Measurements from ENCODE around the gene FBLN2. TPM values are rescaled to one million over a fixed set of nuclear protein-coding genes. Genes with fewer than 3 reads are reported as not detected.

FBLN2 gene
- total RNA-seq, 1 experiment from 2014 or later = 0.39 TPM

- no peaks in the 10 kb centered on the region for H3K27me3 ChIP-seq (ENCODE audit: insufficient read depth, low read length)
Measured at GRCh38 chr3:13546667-13547171, 2.2 kb upstream of the FBLN2 start.

More at GRCh38 chr3:13546667-13547171, 2.2 kb upstream of the FBLN2 start:
- no peaks in the 10 kb centered on the region for H4K20me1 ChIP-seq (ENCODE audit: insufficient read depth)
- ATAC-seq = peak; percentile 18; the same call in 1 of the 2 replicates
- ChIA-PET POLR2A (no interaction called here), RAD21 (ENCODE audit: low non-redundant PET in 1 of 2, low total read pairs in 2 of 2, uncharacterized antibody in 2 of 2, unreplicated experiment in 2 of 2) (no interaction called here), CTCF (no interaction called here)
- no peaks in the 10 kb centered on the region for H3K9me2 ChIP-seq (ENCODE audit: insufficient read depth)
- H3K9ac ChIP-seq (ENCODE audit: low read length) = no peak overlapping the region
- H3K27ac ChIP-seq (ENCODE audit: low read depth, low read length) = no peak overlapping the region
- peaks cover 0 to under 1% of the 10 kb centered on the region in 2 experiments; a peak in 1 of 4 replicates for H3K9me3 ChIP-seq (ENCODE audit: control insufficient read depth in 1 of 2, insufficient read depth in 1 of 2, low read depth in 1 of 2, low read length in 2 of 2)
- no peak overlapping the region for H3K4me3 ChIP-seq (replicated peaks in 1 of 2; ENCODE audit: low read depth in 1 of 2, low read length in 2 of 2)
- intact Hi-C loops (cut with micrococcal nuclease) = no loop called here
- no peak for DNase-seq (ENCODE audit: low read depth, low spot score)
- 0 out of 2 replicates have a peak overlapping the region, but pooled peaks have one; percentile 2 for H3K4me2 ChIP-seq (ENCODE audit: low read length)
- H2AFZ ChIP-seq (ENCODE audit: low read depth, low read length, poor library complexity, severe bottlenecking) = no peak overlapping the region
- no peaks in the 10 kb centered on the region for H3K36me3 ChIP-seq (ENCODE audit: control insufficient read depth in 1 of 2, insufficient read depth in 2 of 2, low read length in 2 of 2)
- no peaks in the 10 kb centered on the region for H3K79me2 ChIP-seq (ENCODE audit: insufficient read depth, low read length)
- no peak for TF ChIP-seq ZNF274 (IDR thresholded peaks at IDR 0.05; ENCODE audit: low read depth, low read length)
- no peak for TF ChIP-seq ZFX (IDR thresholded peaks at IDR 0.05)
- TF ChIP-seq, protein P1, sequence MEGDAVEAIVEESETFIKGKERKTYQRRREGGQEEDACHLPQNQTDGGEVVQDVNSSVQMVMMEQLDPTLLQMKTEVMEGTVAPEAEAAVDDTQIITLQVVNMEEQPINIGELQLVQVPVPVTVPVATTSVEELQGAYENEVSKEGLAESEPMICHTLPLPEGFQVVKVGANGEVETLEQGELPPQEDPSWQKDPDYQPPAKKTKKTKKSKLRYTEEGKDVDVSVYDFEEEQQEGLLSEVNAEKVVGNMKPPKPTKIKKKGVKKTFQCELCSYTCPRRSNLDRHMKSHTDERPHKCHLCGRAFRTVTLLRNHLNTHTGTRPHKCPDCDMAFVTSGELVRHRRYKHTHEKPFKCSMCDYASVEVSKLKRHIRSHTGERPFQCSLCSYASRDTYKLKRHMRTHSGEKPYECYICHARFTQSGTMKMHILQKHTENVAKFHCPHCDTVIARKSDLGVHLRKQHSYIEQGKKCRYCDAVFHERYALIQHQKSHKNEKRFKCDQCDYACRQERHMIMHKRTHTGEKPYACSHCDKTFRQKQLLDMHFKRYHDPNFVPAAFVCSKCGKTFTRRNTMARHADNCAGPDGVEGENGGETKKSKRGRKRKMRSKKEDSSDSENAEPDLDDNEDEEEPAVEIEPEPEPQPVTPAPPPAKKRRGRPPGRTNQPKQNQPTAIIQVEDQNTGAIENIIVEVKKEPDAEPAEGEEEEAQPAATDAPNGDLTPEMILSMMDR (IDR thresholded peaks at IDR 0.05 in 2 of 3, conservative IDR thresholded peaks at IDR 0.05 in 1 of 3; ENCODE audit: borderline replicate concordance in 1 of 3, insufficient read depth in 1 of 3, low read depth in 2 of 3, low read length in 2 of 3) = no peak
- no peak for TF ChIP-seq SP1 (IDR thresholded peaks at IDR 0.05; ENCODE audit: low read depth)
- no peak for TF ChIP-seq CEBPB (IDR thresholded peaks at IDR 0.05; ENCODE audit: low read depth)
- no peak for TF ChIP-seq SIN3A (IDR thresholded peaks at IDR 0.05; ENCODE audit: low read depth)
- TF ChIP-seq POLR2A (IDR thresholded peaks at IDR 0.05; ENCODE audit: borderline replicate concordance, extremely low read depth, insufficient read depth, insufficient read length) = no peak
- TF ChIP-seq EGR1 (IDR thresholded peaks at IDR 0.05; ENCODE audit: low read depth) = no peak
- no peak for TF ChIP-seq ZBTB33 (IDR thresholded peaks at IDR 0.05; ENCODE audit: extremely low read depth, insufficient replicate concordance, low read length)
- no peak for TF ChIP-seq ELF1 (IDR thresholded peaks at IDR 0.05; ENCODE audit: borderline replicate concordance, low read depth)
- no peak for TF ChIP-seq YY1 (IDR thresholded peaks at IDR 0.05; ENCODE audit: extremely low read depth, insufficient replicate concordance, low read depth, low read length)
- no peak for TF ChIP-seq ATF3 (IDR thresholded peaks at IDR 0.05)
- TF ChIP-seq, protein P2, sequence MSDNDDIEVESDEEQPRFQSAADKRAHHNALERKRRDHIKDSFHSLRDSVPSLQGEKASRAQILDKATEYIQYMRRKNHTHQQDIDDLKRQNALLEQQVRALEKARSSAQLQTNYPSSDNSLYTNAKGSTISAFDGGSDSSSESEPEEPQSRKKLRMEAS (IDR thresholded peaks at IDR 0.05) = no peak
- TF ChIP-seq SRF (IDR thresholded peaks at IDR 0.05; ENCODE audit: low read depth) = no peak
- no peak for TF ChIP-seq FOSL1 (IDR thresholded peaks at IDR 0.05; ENCODE audit: low read depth)
- TF ChIP-seq, protein P3, sequence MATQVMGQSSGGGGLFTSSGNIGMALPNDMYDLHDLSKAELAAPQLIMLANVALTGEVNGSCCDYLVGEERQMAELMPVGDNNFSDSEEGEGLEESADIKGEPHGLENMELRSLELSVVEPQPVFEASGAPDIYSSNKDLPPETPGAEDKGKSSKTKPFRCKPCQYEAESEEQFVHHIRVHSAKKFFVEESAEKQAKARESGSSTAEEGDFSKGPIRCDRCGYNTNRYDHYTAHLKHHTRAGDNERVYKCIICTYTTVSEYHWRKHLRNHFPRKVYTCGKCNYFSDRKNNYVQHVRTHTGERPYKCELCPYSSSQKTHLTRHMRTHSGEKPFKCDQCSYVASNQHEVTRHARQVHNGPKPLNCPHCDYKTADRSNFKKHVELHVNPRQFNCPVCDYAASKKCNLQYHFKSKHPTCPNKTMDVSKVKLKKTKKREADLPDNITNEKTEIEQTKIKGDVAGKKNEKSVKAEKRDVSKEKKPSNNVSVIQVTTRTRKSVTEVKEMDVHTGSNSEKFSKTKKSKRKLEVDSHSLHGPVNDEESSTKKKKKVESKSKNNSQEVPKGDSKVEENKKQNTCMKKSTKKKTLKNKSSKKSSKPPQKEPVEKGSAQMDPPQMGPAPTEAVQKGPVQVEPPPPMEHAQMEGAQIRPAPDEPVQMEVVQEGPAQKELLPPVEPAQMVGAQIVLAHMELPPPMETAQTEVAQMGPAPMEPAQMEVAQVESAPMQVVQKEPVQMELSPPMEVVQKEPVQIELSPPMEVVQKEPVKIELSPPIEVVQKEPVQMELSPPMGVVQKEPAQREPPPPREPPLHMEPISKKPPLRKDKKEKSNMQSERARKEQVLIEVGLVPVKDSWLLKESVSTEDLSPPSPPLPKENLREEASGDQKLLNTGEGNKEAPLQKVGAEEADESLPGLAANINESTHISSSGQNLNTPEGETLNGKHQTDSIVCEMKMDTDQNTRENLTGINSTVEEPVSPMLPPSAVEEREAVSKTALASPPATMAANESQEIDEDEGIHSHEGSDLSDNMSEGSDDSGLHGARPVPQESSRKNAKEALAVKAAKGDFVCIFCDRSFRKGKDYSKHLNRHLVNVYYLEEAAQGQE (IDR thresholded peaks at IDR 0.05; ENCODE audit: low read depth) = no peak
- no peak for TF ChIP-seq EZH2 (IDR thresholded peaks at IDR 0.05)
- H3K4me1 ChIP-seq (ENCODE audit: control insufficient read depth in 1 of 2, insufficient read depth in 2 of 2, low read length in 2 of 2) = peaks cover 0 to 14% of the 10 kb centered on the region in 2 experiments; a peak in 1 of 4 replicates
- no TSS peak for BruUV-seq (replicated peaks)

Measured in HCT116 (cell line).